Neural cell (in vitro differentiated cells): Measurements from ENCODE around the gene KRTAP10-7. TPM values are rescaled to one million over a fixed set of nuclear protein-coding genes. Genes with fewer than 3 reads are reported as not detected.

Experiments
- H2AFZ ChIP-seq: fragments of 200-600, 300-800 bp; sonication (generic), shearing (Covaris generic); 2 replicates; pipeline ENCODE4 v1.6.0; 2014; ENCODE audit warnings: low read depth, mild to moderate bottlenecking, antibody characterized with exemption, low read length, moderate library complexity
- H3F3A ChIP-seq: fragments of 200-600 bp; shearing (Covaris generic); 2 replicates; pipeline ENCODE4 v1.6.1; 2016; ENCODE audit warnings: mild to moderate bottlenecking, moderate library complexity, mixed read lengths, antibody characterized with exemption, low read length; ENCODE audit not compliant: insufficient read depth, poor library complexity, severe bottlenecking
- H3K27ac ChIP-seq: fragments of 200-600, 300-800 bp; sonication (generic), shearing (Covaris generic); 2 replicates; pipeline ENCODE4 v1.5.1; 2014; ENCODE audit warnings: mild to moderate bottlenecking, low read length, moderate library complexity
- H3K27me3 ChIP-seq: fragments of 300-800, 200-600 bp; sonication (generic), shearing (Covaris generic); 2 replicates; pipeline ENCODE4 v1.6.0; 2014; ENCODE audit warnings: mild to moderate bottlenecking, low read depth, low read length, moderate library complexity; ENCODE audit not compliant: insufficient read depth
- H3K36me3 ChIP-seq: fragments of 300-800, 200-600 bp; sonication (generic), shearing (Covaris generic); 2 replicates; pipeline ENCODE4 v1.5.1; 2014; ENCODE audit warnings: mild to moderate bottlenecking, antibody characterized with exemption, low read length, moderate library complexity; ENCODE audit not compliant: insufficient read depth
- H3K4me2 ChIP-seq: fragments of 300-800, 200-600 bp; sonication (generic), shearing (Covaris generic); 2 replicates; pipeline ENCODE4 v1.6.0; 2014; ENCODE audit warnings: mild to moderate bottlenecking, low read length
- H3K4me3 ChIP-seq: fragments of 300-800, 200-600 bp; sonication (generic), shearing (Covaris generic); 2 replicates; pipeline ENCODE4 v1.5.1; 2014; ENCODE audit warnings: mild to moderate bottlenecking, low read length, moderate library complexity
- H3K79me2 ChIP-seq: fragments of 200-600 bp; shearing (Covaris generic); replicated peaks from 2 replicates; pipeline ENCODE4 v1.6.0; 2014; ENCODE audit warnings: mild to moderate bottlenecking, low read length, moderate library complexity; ENCODE audit not compliant: insufficient read depth
- H3K9ac ChIP-seq: fragments of 300-800, 200-600 bp; sonication (generic), shearing (Covaris generic); 2 replicates; pipeline ENCODE4 v1.6.1; 2016; ENCODE audit warnings: mild to moderate bottlenecking, low read length, mixed read lengths
- H3K9me2 ChIP-seq: fragments of 200-600 bp; shearing (Covaris generic); 2 replicates; pipeline ENCODE4 v1.6.1; 2016; ENCODE audit warnings: mild to moderate bottlenecking, low read length, mixed read lengths; ENCODE audit not compliant: insufficient read depth
- H3K9me3 ChIP-seq: fragments of 200-600, 300-800 bp; sonication (generic), shearing (Covaris generic); 2 replicates; pipeline ENCODE4 v1.6.1; 2016; ENCODE audit warnings: mild to moderate bottlenecking, mixed run types, low read length, moderate library complexity, mixed read lengths
- H4K20me1 ChIP-seq: fragments of 200-600 bp; shearing (Covaris generic); 2 replicates; pipeline ENCODE4 v1.6.1; 2016; ENCODE audit warnings: mild to moderate bottlenecking, mixed run types; ENCODE audit not compliant: insufficient read depth
- EP300 ChIP-seq: fragments of 450-650 bp; conservative IDR thresholded peaks from 2 replicates; pipeline ENCODE4 v1.6.1; 2014; ENCODE audit warnings: antibody characterized with exemption, mild to moderate bottlenecking, moderate library complexity; ENCODE audit not compliant: poor library complexity, severe bottlenecking
- EZH2 ChIP-seq: fragments of 200-600, 300-800 bp; shearing (Covaris generic), sonication (generic); IDR thresholded peaks from 2 replicates; pipeline ENCODE4 v1.6.1; 2014; ENCODE audit warnings: antibody characterized with exemption, low read length, borderline replicate concordance, mild to moderate bottlenecking; ENCODE audit not compliant: insufficient read depth, poor library complexity, severe bottlenecking
- MXI1 ChIP-seq: fragments of 450-650 bp; conservative IDR thresholded peaks from 2 replicates; pipeline ENCODE4 v1.6.1; 2014; ENCODE audit warnings: antibody characterized with exemption, mild to moderate bottlenecking; ENCODE audit not compliant: poor library complexity, severe bottlenecking
- POLR2AphosphoS5 ChIP-seq: IDR thresholded peaks from 2 replicates; pipeline ENCODE4 v1.6.1; 2012
- RAD21 ChIP-seq: fragments of 450-650 bp; conservative IDR thresholded peaks from 2 replicates; pipeline ENCODE4 v1.6.1; 2014; ENCODE audit warnings: antibody characterized with exemption, mild to moderate bottlenecking, moderate library complexity
- SMC3 ChIP-seq: fragments of 450-650 bp; conservative IDR thresholded peaks from 2 replicates; pipeline ENCODE4 v1.6.1; 2014; ENCODE audit warnings: antibody characterized with exemption, mild to moderate bottlenecking, moderate library complexity; ENCODE audit not compliant: poor library complexity
- TAF1 ChIP-seq: IDR thresholded peaks from 2 replicates; pipeline ENCODE4 v1.6.1; 2012; ENCODE audit warnings: low read depth
- polyA plus RNA-seq: library from polyadenylated mRNA; depleted of rRNA; stranded (reverse); fragments of >200 nt; gene quantifications from 2 replicates; pipeline ENCODE4 v1.2.3, GENCODE V29; 2014
- TF ChIP-seq, protein P1 (sequence below): fragments of 450-650 bp; IDR thresholded peaks from 2 replicates; pipeline ENCODE4 v1.5.1; 2014; ENCODE audit warnings: antibody characterized with exemption, mild to moderate bottlenecking, moderate library complexity; ENCODE audit not compliant: poor library complexity, severe bottlenecking
- TF ChIP-seq, protein P2 (sequence below): IDR thresholded peaks from 2 replicates; pipeline ENCODE4 v1.6.1; 2012; ENCODE audit warnings: borderline replicate concordance

The KRTAP10-7 gene
- polyA plus RNA-seq, 1 donor from 2014 or later = not detected

DNA sequence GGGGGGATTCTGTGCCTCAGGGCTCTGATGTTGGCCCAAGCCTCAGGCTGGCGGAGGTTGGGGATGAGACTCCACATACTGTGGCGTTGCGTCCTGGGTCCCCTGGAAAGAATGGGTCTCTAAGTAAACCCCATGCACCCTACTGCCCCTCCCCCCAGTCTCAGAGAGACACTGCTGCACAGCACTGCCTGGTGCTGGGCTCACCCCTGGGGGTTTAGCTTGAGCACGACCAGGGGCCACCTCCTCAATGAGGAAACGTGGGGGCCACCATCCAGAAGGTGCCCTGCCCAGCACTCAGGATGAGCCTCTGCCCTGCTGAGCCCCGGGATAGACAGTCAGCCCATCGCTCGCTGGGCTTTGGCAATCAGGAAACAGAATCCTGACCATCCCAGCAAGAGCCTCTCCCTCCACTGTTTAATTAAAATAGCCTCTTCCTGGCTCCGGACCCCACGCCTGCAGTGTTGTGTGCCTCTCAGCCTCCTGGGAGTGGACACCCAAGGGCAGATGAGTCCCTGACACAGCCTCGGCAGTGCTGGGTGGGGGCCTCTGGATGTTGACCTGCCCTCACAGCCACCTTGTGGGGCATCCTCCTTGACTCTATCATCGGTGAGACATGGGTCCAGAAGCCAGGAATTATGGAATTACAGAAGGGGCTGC is 30.4 kb upstream of the KRTAP10-7 start:
- Histone ChIP-seq H3K9ac (no peak overlapping the region), H4K20me1 (no peaks in the 10 kb centered on the region), H3K27ac (no peak overlapping the region), H2AFZ (no peak overlapping the region), H3K27me3 (no peaks in the 10 kb centered on the region), H3K9me3 (peaks cover 10% of the 10 kb centered on the region), H3K4me3 (no peak overlapping the region), H3F3A (no peaks in the 10 kb centered on the region), H3K36me3 (no peaks in the 10 kb centered on the region), H3K9me2 (no peaks in the 10 kb centered on the region), H3K79me2 (no peaks in the 10 kb centered on the region), H3K4me2 (no peak overlapping the region)
- TF ChIP-seq POLR2AphosphoS5 (no peak), EP300 (no peak), MXI1 (no peak), EZH2 (no peak), TAF1 (no peak), RAD21 (no peak), SMC3 (no peak)
- TF ChIP-seq, protein P1, sequence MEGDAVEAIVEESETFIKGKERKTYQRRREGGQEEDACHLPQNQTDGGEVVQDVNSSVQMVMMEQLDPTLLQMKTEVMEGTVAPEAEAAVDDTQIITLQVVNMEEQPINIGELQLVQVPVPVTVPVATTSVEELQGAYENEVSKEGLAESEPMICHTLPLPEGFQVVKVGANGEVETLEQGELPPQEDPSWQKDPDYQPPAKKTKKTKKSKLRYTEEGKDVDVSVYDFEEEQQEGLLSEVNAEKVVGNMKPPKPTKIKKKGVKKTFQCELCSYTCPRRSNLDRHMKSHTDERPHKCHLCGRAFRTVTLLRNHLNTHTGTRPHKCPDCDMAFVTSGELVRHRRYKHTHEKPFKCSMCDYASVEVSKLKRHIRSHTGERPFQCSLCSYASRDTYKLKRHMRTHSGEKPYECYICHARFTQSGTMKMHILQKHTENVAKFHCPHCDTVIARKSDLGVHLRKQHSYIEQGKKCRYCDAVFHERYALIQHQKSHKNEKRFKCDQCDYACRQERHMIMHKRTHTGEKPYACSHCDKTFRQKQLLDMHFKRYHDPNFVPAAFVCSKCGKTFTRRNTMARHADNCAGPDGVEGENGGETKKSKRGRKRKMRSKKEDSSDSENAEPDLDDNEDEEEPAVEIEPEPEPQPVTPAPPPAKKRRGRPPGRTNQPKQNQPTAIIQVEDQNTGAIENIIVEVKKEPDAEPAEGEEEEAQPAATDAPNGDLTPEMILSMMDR = no peak
- TF ChIP-seq, protein P2, sequence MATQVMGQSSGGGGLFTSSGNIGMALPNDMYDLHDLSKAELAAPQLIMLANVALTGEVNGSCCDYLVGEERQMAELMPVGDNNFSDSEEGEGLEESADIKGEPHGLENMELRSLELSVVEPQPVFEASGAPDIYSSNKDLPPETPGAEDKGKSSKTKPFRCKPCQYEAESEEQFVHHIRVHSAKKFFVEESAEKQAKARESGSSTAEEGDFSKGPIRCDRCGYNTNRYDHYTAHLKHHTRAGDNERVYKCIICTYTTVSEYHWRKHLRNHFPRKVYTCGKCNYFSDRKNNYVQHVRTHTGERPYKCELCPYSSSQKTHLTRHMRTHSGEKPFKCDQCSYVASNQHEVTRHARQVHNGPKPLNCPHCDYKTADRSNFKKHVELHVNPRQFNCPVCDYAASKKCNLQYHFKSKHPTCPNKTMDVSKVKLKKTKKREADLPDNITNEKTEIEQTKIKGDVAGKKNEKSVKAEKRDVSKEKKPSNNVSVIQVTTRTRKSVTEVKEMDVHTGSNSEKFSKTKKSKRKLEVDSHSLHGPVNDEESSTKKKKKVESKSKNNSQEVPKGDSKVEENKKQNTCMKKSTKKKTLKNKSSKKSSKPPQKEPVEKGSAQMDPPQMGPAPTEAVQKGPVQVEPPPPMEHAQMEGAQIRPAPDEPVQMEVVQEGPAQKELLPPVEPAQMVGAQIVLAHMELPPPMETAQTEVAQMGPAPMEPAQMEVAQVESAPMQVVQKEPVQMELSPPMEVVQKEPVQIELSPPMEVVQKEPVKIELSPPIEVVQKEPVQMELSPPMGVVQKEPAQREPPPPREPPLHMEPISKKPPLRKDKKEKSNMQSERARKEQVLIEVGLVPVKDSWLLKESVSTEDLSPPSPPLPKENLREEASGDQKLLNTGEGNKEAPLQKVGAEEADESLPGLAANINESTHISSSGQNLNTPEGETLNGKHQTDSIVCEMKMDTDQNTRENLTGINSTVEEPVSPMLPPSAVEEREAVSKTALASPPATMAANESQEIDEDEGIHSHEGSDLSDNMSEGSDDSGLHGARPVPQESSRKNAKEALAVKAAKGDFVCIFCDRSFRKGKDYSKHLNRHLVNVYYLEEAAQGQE = no peak

DNA sequence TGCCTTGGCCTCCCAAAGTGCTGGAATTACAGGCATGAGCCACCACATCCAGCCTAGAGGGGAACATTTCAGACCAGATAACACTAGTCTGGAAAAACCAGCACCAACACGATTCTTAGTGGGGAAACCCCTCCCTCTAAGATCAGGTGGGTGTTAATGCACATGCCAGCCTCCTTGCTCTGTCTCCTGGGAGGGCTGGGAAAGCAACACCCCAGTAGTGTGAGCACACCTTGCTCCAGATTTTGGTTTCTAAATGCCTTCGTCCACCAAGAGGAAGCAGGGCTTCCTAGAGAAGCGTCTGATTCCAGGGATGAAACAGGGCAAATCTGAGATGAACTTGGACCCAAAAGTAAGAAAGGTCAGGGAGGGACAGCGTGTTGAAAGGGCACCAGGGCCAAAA is 29.1 kb upstream of the KRTAP10-7 start:
- H3K27me3 ChIP-seq = no peaks in the 10 kb centered on the region
- H3F3A ChIP-seq = no peaks in the 10 kb centered on the region
- H3K9me2 ChIP-seq = no peaks in the 10 kb centered on the region
- no peak overlapping the region for H3K9ac ChIP-seq
- H3K36me3 ChIP-seq = no peaks in the 10 kb centered on the region
- H3K4me3 ChIP-seq = no peak overlapping the region
- no peak overlapping the region for H3K4me2 ChIP-seq
- H4K20me1 ChIP-seq = no peaks in the 10 kb centered on the region
- peaks cover 10% of the 10 kb centered on the region for H3K9me3 ChIP-seq
- H2AFZ ChIP-seq = no peak overlapping the region
- no peak for TF ChIP-seq EZH2
- TF ChIP-seq MXI1 = no peak
- no peak for TF ChIP-seq TAF1
- TF ChIP-seq, protein P2 = no peak
- no peak overlapping the region for H3K27ac ChIP-seq
- no peaks in the 10 kb centered on the region for H3K79me2 ChIP-seq
